ENCODE results near the gene BYSL. TPM values are rescaled to one million over a fixed set of nuclear protein-coding genes. Genes with fewer than 3 reads are reported as not detected.

Gene BYSL
- total RNA-seq, 5 donors from 2014 or later (not counting 1 experiment from before 2014, with no cell fraction given), result 3.5 to 20.5 (median 15.0) TPM

DNA sequence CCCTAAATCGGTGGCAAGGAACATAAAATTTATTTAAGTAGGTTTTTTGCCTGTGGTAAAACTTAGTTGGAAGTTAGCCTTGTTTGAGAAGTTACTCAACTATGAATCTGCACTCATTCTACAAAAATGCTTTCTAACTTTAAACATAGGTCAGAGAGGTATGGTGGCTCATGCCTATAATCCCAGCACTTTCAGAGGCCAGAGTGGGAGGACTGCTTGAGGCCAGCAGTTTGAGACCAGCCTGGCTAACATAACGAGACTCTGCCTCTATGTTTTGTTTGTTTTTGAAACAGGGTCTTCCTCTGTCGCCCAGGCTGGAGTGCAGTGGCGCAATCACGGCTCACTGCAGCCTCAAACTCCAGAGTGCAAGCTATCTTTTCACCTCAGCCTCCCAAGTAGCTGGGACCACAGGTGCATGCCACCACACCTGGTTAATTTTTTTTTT is 42.3 kb upstream of the BYSL start:
- H3K27ac Mint-ChIP-seq, result no peak overlapping the region

DNA sequence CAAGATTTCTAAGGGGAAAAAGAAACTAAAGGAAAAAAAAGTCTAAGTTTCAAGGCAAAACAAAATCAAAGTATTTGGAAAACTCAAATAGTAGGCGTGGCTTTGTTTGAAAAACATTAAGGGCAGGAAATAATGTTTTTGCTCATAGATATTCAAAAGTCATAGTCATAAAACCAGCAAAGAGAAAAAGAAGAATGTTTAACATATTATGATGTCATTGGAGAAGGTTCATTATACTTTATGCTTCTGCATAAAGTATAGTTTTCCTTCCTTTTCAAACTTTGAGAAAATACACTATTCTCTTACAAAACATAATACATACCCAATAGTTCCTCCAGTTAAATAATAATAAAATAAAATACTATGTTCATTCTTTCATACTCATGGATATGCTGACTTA is 39.8 kb upstream of the BYSL start:
- no peak for ATAC-seq (replicated peaks in 1 of 4)
- CTCF ChIA-PET, result no interaction called here
- H3K4me3 ChIP-seq (ENCODE audit: control insufficient read depth in 1 of 2, extremely low read depth in 1 of 2, low read length in 1 of 2), result no peak overlapping the region
- Mint-ChIP-seq H3K4me1 (no peaks in the 10 kb centered on the region), H3K4me3 (no peak overlapping the region), H3K36me3 (no peaks in the 10 kb centered on the region), H3K27me3 (no peaks in the 10 kb centered on the region), H3K27ac (no peak overlapping the region), H3K9me3 (no peaks in the 10 kb centered on the region)
- no peak for DNase-seq
- H3K36me3 ChIP-seq (ENCODE audit: control insufficient read depth in 2 of 2, extremely low read depth in 1 of 2, insufficient read depth in 1 of 2, low read length in 1 of 2), result no peaks in the 10 kb centered on the region
- no peaks in the 10 kb centered on the region for H3K27me3 ChIP-seq (replicated peaks in 1 of 2; ENCODE audit: control insufficient read depth in 2 of 2, extremely low read depth in 1 of 2, insufficient read depth in 2 of 2, low read length in 1 of 2)
- H3K4me1 ChIP-seq (ENCODE audit: control insufficient read depth in 1 of 2, extremely low read depth in 1 of 2, insufficient read depth in 2 of 2, low read length in 2 of 2), result no peaks in the 10 kb centered on the region
- H3K9me3 ChIP-seq, result no peaks in the 10 kb centered on the region
- POLR2A ChIA-PET, result no interaction called here
- H3K27ac ChIP-seq (ENCODE audit: low read length), result no peak overlapping the region
- no CpG with 5 or more reads among the region's 1 CpG for WGBS (ENCODE audit: insufficient coverage)

More for the DNA sequence above, 42.3 kb upstream of the BYSL start:
- ChIA-PET POLR2A (no interaction called here), CTCF (no interaction called here)
- no peak for DNase-seq
- no peak for ATAC-seq (replicated peaks in 1 of 4)
- Mint-ChIP-seq H3K36me3 (no peaks in the 10 kb centered on the region), H3K4me1 (no peaks in the 10 kb centered on the region), H3K4me3 (no peak overlapping the region), H3K9me3 (no peaks in the 10 kb centered on the region), H3K27me3 (no peaks in the 10 kb centered on the region)
- no peaks in the 10 kb centered on the region for H3K4me1 ChIP-seq (ENCODE audit: control insufficient read depth in 1 of 2, extremely low read depth in 1 of 2, insufficient read depth in 2 of 2, low read length in 2 of 2)
- H3K9me3 ChIP-seq, result no peaks in the 10 kb centered on the region
- 83% methylated on average over 3 of the region's 5 CpGs for WGBS (ENCODE audit: insufficient coverage)
- no peaks in the 10 kb centered on the region for H3K27me3 ChIP-seq (replicated peaks in 1 of 2; ENCODE audit: control insufficient read depth in 2 of 2, extremely low read depth in 1 of 2, insufficient read depth in 2 of 2, low read length in 1 of 2)
- no peak overlapping the region for H3K27ac ChIP-seq (ENCODE audit: low read length)
- no peak overlapping the region for H3K4me3 ChIP-seq (ENCODE audit: control insufficient read depth in 1 of 2, extremely low read depth in 1 of 2, low read length in 1 of 2)
- H3K36me3 ChIP-seq (ENCODE audit: control insufficient read depth in 2 of 2, extremely low read depth in 1 of 2, insufficient read depth in 1 of 2, low read length in 1 of 2), result no peaks in the 10 kb centered on the region

DNA sequence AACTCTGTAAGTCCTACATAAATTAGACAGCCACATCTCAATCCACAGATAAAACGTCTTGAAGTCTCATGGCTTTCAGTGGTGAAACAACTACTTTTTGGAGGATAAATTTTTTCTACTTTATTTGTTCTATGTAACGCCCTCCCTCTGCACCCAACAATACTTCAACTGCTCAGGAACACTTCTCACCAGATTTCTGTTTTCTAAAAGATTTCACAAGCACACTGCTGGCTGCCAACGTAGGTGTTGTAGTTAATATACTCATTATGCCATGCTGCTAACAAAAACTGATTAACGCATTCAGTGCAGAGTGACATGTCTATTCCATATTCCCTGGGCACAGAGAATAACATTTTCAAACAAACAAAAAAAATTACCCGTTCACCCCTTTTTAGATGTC is 36.3 kb upstream of the BYSL start:
- H3K4me3 Mint-ChIP-seq, result no peak overlapping the region
- H3K4me1 ChIP-seq (ENCODE audit: control insufficient read depth in 1 of 2, extremely low read depth in 1 of 2, insufficient read depth in 2 of 2, low read length in 2 of 2), result no peaks in the 10 kb centered on the region
- H3K27me3 Mint-ChIP-seq, result no peaks in the 10 kb centered on the region
- no peaks in the 10 kb centered on the region for H3K36me3 ChIP-seq (ENCODE audit: control insufficient read depth in 2 of 2, extremely low read depth in 1 of 2, insufficient read depth in 1 of 2, low read length in 1 of 2)
- H3K27me3 ChIP-seq (replicated peaks in 1 of 2; ENCODE audit: control insufficient read depth in 2 of 2, extremely low read depth in 1 of 2, insufficient read depth in 2 of 2, low read length in 1 of 2), result no peaks in the 10 kb centered on the region
- ChIA-PET CTCF (no interaction called here), POLR2A (no interaction called here)
- H3K9me3 Mint-ChIP-seq, result no peaks in the 10 kb centered on the region
- H3K9me3 ChIP-seq, result no peaks in the 10 kb centered on the region
- no peaks in the 10 kb centered on the region for H3K36me3 Mint-ChIP-seq
- H3K27ac Mint-ChIP-seq, result no peak overlapping the region
- ATAC-seq (replicated peaks in 1 of 4) (no peak), DNase-seq (no peak)
- no peak overlapping the region for H3K27ac ChIP-seq (ENCODE audit: low read length)
- no CpG with 5 or more reads among the region's 5 CpGs for WGBS (ENCODE audit: insufficient coverage)
- no peaks in the 10 kb centered on the region for H3K4me1 Mint-ChIP-seq
- no peak overlapping the region for H3K4me3 ChIP-seq (ENCODE audit: control insufficient read depth in 1 of 2, extremely low read depth in 1 of 2, low read length in 1 of 2)

DNA sequence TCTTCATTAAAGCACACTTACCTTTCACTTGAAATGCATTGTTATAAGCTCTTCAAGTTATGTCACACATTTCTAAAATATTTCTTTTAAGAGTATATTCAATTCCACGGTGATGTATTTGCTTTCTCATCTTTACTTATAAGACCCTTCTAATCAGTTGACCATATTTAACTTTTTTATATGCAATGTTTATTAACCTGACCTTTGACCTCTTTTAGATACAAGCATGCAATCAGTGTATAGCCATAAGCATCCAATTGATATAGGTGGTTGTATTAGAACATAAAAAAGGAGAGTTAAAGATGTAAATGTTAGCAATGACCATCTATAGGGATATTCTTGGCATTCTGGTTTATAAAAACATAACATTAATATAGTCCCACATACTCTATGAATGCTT is 35.4 kb upstream of the BYSL start:
- no peaks in the 10 kb centered on the region for H3K36me3 Mint-ChIP-seq
- H3K4me1 ChIP-seq (ENCODE audit: control insufficient read depth in 1 of 2, extremely low read depth in 1 of 2, insufficient read depth in 2 of 2, low read length in 2 of 2), result no peaks in the 10 kb centered on the region
- H3K27me3 Mint-ChIP-seq, result no peaks in the 10 kb centered on the region
- no peaks in the 10 kb centered on the region for H3K4me1 Mint-ChIP-seq
- H3K27ac Mint-ChIP-seq, result no peak overlapping the region
- DNase-seq (no peak), ATAC-seq (replicated peaks in 1 of 4) (no peak)
- no peaks in the 10 kb centered on the region for H3K27me3 ChIP-seq (replicated peaks in 1 of 2; ENCODE audit: control insufficient read depth in 2 of 2, extremely low read depth in 1 of 2, insufficient read depth in 2 of 2, low read length in 1 of 2)
- H3K9me3 Mint-ChIP-seq, result no peaks in the 10 kb centered on the region
- ChIA-PET POLR2A (no interaction called here), CTCF (no interaction called here)
- WGBS (ENCODE audit: insufficient coverage), result no CpG with 5 or more reads among the region's 1 CpG
- H3K4me3 ChIP-seq (ENCODE audit: control insufficient read depth in 1 of 2, extremely low read depth in 1 of 2, low read length in 1 of 2), result no peak overlapping the region
- H3K9me3 ChIP-seq, result no peaks in the 10 kb centered on the region
- H3K4me3 Mint-ChIP-seq, result no peak overlapping the region
- H3K36me3 ChIP-seq (ENCODE audit: control insufficient read depth in 2 of 2, extremely low read depth in 1 of 2, insufficient read depth in 1 of 2, low read length in 1 of 2), result no peaks in the 10 kb centered on the region
- no peak overlapping the region for H3K27ac ChIP-seq (ENCODE audit: low read length)

DNA sequence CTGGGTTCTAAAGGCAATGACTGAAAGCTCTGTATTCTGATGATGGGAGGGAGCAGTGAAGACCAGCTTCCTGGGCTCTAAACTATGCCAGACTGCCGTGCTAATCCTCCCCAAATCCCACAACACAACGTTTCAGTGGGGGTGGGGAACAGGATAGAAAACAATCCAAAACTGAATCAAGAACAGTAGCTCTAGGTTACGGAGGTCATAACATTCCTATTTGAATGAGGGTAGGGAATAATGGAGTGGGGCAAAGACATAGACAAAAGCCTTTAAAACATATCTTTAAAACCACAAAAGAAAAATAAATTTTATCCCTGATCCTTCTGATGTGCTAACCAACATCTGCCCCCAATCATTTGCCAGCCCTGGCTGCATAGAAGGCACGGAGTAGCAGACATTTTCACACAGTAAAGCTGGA is 34.0 kb upstream of the BYSL start:
- no peak overlapping the region for H3K27ac Mint-ChIP-seq

DNA sequence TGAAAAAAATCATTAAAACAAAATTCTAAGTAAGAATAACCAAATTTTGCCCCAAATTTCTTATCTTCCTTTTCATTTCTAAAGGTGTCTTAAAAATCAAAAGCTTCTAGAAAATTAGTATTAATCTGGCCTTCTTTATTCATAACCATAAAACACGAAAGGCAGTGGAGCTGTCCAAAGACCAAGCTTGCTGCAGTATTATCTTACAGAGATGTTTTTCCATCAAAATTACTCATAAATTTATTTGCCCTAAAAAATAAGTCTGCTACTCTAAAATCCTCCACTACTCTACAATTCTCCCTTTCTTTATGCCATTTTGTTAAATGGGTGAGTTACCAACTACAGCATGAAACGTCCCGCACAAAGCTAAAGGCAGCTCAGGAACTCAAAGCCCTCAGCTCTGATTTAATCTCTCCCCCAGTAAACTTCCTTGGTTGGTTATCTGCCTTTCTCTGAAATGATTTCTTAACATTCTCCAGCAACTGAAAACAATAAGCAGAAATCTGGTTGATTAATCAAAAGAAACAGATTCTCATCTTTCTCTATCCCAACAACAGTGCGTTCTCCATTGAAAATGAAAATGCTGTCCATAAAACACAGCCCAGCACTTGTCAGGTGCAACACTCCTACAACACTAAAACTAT is 28.3 kb upstream of the BYSL start:
- peaks cover 0 to 6% of the 10 kb centered on the region in 2 experiments for H3K27me3 ChIP-seq (replicated peaks in 1 of 2; ENCODE audit: control insufficient read depth in 2 of 2, extremely low read depth in 1 of 2, insufficient read depth in 2 of 2, low read length in 1 of 2)
- no peaks in the 10 kb centered on the region for H3K36me3 ChIP-seq (ENCODE audit: control insufficient read depth in 2 of 2, extremely low read depth in 1 of 2, insufficient read depth in 1 of 2, low read length in 1 of 2)
- H3K36me3 Mint-ChIP-seq, result no peaks in the 10 kb centered on the region
- H3K9me3 ChIP-seq, result no peaks in the 10 kb centered on the region
- H3K9me3 Mint-ChIP-seq, result no peaks in the 10 kb centered on the region
- H3K4me1 Mint-ChIP-seq, result peaks cover 9 to 17% (median 11%) of the 10 kb centered on the region in 3 donors
- H3K27ac Mint-ChIP-seq, result no peak overlapping the region
- ChIA-PET CTCF (interaction anchor here in 1 of 2 donors (1.2 kb wide), 1 partner anchor 28 kb away, joined by 3 read pairs; the partner anchor contains the start of genes BYSL and MED20), POLR2A (interaction anchor here in 1 of 2 donors (0.7 to 0.9 kb wide), 2 partner anchors 135 to 324 kb away, joined by 3 read pairs; no protein-coding TSS in a partner anchor)
- no peak overlapping the region for H3K4me3 Mint-ChIP-seq
- no peak for ATAC-seq (replicated peaks in 1 of 4)
- H3K27ac ChIP-seq (ENCODE audit: low read length), result no peak overlapping the region
- H3K4me3 ChIP-seq (ENCODE audit: control insufficient read depth in 1 of 2, extremely low read depth in 1 of 2, low read length in 1 of 2), result no peak overlapping the region
- peaks cover 15 to 21% of the 10 kb centered on the region in 2 experiments for H3K4me1 ChIP-seq (ENCODE audit: control insufficient read depth in 1 of 2, extremely low read depth in 1 of 2, insufficient read depth in 2 of 2, low read length in 2 of 2)
- WGBS (ENCODE audit: insufficient coverage), result 69% methylated on average over 2 of the region's 4 CpGs
- no peak for DNase-seq
- H3K27me3 Mint-ChIP-seq, result no peaks in the 10 kb centered on the region

More for the DNA sequence above, 34.0 kb upstream of the BYSL start:
- no peaks in the 10 kb centered on the region for H3K9me3 Mint-ChIP-seq
- H3K4me3 ChIP-seq (ENCODE audit: control insufficient read depth in 1 of 2, extremely low read depth in 1 of 2, low read length in 1 of 2), result no peak overlapping the region
- H3K4me3 Mint-ChIP-seq, result no peak overlapping the region
- no peaks in the 10 kb centered on the region for H3K36me3 Mint-ChIP-seq
- no peaks in the 10 kb centered on the region for H3K27me3 ChIP-seq (replicated peaks in 1 of 2; ENCODE audit: control insufficient read depth in 2 of 2, extremely low read depth in 1 of 2, insufficient read depth in 2 of 2, low read length in 1 of 2)
- POLR2A ChIA-PET, result interaction anchor here in 1 of 2 donors (0.6 to 0.7 kb wide), 2 partner anchors 214 to 403 kb away, joined by 6 to 8 read pairs; no protein-coding TSS in a partner anchor
- CTCF ChIA-PET, result interaction anchor here (0.6 to 1.5 kb wide), 5 partner anchors 9 to 607 kb away, joined by 3 to 5 read pairs (median 3); partner anchors contain the start of gene TAF8 (in 1 of the 2)
- H3K36me3 ChIP-seq (ENCODE audit: control insufficient read depth in 2 of 2, extremely low read depth in 1 of 2, insufficient read depth in 1 of 2, low read length in 1 of 2), result no peaks in the 10 kb centered on the region
- no CpG with 5 or more reads among the region's 4 CpGs for WGBS (ENCODE audit: insufficient coverage)
- H3K27me3 Mint-ChIP-seq, result no peaks in the 10 kb centered on the region
- DNase-seq (no peak), ATAC-seq (replicated peaks in 1 of 4) (no peak)
- no peaks in the 10 kb centered on the region for H3K9me3 ChIP-seq
- peaks cover 0 to 1% (median 0%) of the 10 kb centered on the region in 3 donors for H3K4me1 Mint-ChIP-seq
- no peaks in the 10 kb centered on the region for H3K4me1 ChIP-seq (ENCODE audit: control insufficient read depth in 1 of 2, extremely low read depth in 1 of 2, insufficient read depth in 2 of 2, low read length in 2 of 2)
- H3K27ac ChIP-seq (ENCODE audit: low read length), result no peak overlapping the region

All from T-cell (primary cell).